ENCODE results near the gene STYK1.

STYK1 gene

DNA sequence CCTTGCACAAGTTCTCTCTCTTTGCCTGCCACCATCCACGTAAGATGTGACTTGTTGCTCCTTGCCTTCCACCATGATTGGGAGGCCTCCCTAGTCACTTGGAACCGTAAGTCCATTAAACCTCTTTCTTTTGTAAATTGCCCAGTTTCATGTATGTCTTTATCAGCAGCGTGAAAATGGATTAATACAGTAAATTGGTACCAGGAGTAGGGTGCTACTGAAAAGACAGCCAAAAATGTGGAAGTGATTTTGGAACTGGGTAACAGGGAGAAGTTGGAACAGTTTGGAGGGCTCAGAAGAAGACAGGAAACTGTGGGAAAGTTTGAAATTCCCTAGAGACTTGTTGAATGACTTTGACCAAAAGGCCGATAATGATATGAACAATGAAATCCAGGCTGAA lies 27.9 kb downstream of the STYK1 start:
- no peak overlapping the region for H3K27ac ChIP-seq

DNA sequence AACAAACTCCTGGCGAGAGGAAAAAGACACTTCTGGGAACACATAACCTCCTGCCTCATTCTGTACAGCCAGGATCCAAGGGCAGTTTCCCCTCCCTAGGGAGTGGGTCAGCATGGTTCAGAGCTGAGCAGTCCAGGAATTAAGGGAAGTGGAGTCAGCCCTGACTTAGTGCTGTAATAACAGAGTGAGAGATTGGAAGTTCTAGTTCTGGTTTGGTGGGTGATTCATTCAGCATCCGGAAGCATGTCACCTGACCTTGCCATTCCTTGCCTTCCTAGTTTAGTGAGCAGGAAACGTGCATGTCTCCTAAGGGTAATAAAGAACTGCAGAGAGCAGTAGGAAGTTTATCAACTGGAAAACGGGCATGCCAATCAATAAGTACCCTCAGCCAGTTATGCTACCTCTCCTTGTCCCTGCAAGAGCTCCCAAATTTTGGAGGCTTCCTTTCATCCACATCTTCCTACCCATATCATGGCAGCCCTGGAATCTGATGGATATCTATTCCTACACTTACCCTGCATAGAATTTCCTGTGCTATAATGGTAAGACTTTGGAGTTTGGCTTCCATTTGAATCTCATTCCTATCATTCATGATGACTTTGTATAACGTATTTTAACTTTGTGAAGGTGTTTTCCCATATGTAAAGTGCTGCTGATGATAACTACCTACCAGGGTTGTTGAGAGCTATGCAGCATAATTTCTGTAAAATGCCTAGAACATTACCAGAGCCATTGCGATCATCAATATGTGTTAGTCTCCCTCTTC lies 31.9 kb downstream of the STYK1 start:
- Histone ChIP-seq H3K27me3 (ENCODE audit: control insufficient read depth, insufficient read depth, low read length) (no peaks in the 10 kb centered on the region), H3K4me1 (no peaks in the 10 kb centered on the region), H3K9ac (no peak overlapping the region), H3K79me2 (no peaks in the 10 kb centered on the region), H3K27ac (no peak overlapping the region), H3K4me3 (ENCODE audit: low read depth, low read length) (no peak overlapping the region), H3K36me3 (ENCODE audit: control insufficient read depth, insufficient read depth, low read length) (no peaks in the 10 kb centered on the region), H3K4me2 (ENCODE audit: low read length) (no peak overlapping the region), H2AFZ (no peak overlapping the region), H3K9me3 (ENCODE audit: control insufficient read depth, low read length) (peaks cover 2% of the 10 kb centered on the region)
- TF ChIP-seq, protein P1, sequence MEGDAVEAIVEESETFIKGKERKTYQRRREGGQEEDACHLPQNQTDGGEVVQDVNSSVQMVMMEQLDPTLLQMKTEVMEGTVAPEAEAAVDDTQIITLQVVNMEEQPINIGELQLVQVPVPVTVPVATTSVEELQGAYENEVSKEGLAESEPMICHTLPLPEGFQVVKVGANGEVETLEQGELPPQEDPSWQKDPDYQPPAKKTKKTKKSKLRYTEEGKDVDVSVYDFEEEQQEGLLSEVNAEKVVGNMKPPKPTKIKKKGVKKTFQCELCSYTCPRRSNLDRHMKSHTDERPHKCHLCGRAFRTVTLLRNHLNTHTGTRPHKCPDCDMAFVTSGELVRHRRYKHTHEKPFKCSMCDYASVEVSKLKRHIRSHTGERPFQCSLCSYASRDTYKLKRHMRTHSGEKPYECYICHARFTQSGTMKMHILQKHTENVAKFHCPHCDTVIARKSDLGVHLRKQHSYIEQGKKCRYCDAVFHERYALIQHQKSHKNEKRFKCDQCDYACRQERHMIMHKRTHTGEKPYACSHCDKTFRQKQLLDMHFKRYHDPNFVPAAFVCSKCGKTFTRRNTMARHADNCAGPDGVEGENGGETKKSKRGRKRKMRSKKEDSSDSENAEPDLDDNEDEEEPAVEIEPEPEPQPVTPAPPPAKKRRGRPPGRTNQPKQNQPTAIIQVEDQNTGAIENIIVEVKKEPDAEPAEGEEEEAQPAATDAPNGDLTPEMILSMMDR (IDR thresholded peaks at IDR 0.05): no peak

More for the DNA sequence above, 27.9 kb downstream of the STYK1 start:
- Histone ChIP-seq H2AFZ (no peak overlapping the region), H3K9ac (no peak overlapping the region), H3K79me2 (no peaks in the 10 kb centered on the region), H3K4me2 (ENCODE audit: low read length) (no peak overlapping the region), H3K36me3 (ENCODE audit: control insufficient read depth, insufficient read depth, low read length) (no peaks in the 10 kb centered on the region), H3K9me3 (ENCODE audit: control insufficient read depth, low read length) (peaks cover 2% of the 10 kb centered on the region), H3K27me3 (ENCODE audit: control insufficient read depth, insufficient read depth, low read length) (no peaks in the 10 kb centered on the region), H3K4me1 (no peaks in the 10 kb centered on the region), H3K4me3 (ENCODE audit: low read depth, low read length) (no peak overlapping the region)
- TF ChIP-seq, protein P1 (IDR thresholded peaks at IDR 0.05): no peak

DNA sequence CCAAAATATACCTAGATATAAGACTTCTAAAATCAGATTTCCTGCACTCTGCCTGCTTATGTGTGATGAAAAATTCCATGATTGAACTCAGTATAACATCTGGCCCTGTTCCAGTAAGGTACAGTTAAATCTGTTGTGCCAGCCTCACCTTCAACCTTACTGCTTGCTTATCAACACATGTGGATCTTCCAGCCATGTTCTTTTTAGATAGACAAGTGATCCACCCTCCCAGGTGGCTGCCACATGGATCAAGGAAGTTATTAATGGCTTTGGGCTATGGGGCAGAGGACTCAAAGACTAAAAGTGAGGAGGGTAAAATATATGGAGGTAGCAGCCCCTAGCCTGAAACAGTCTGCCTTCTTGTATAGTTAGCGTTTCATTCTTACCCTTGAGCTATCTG lies 35.1 kb downstream of the STYK1 start:
- no peak overlapping the region for H3K4me2 ChIP-seq (ENCODE audit: low read length)
- no peak overlapping the region for H3K4me3 ChIP-seq (ENCODE audit: low read depth, low read length)
- no peaks in the 10 kb centered on the region for H3K79me2 ChIP-seq
- H3K36me3 ChIP-seq (ENCODE audit: control insufficient read depth, insufficient read depth, low read length): no peaks in the 10 kb centered on the region
- no peaks in the 10 kb centered on the region for H3K27me3 ChIP-seq (ENCODE audit: control insufficient read depth, insufficient read depth, low read length)
- TF ChIP-seq, protein P1 (IDR thresholded peaks at IDR 0.05): no peak
- H3K4me1 ChIP-seq: no peaks in the 10 kb centered on the region
- H3K9ac ChIP-seq: no peak overlapping the region
- no peak overlapping the region for H3K27ac ChIP-seq
- no peak overlapping the region for H2AFZ ChIP-seq
- H3K9me3 ChIP-seq (ENCODE audit: control insufficient read depth, low read length): no peaks in the 10 kb centered on the region

DNA sequence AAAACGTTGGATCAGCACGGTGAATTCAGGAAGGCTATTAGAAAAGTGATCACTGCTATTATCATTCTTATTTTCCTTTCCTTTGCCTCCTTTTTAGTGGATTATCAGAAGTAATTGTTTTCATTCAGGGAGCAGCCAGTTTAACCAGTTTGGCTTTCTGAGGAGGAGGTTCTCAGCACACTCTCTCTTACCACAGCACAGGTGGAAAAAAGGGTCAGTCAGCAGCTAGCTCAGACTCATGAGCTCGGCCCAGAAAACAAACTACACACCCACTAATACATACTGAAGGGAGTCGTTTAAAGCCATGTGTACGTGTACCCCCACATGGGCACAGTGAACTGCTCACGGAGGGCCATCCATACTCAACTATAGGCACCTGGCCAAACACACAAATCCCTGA lies 37.2 kb downstream of the STYK1 start:
- Histone ChIP-seq H3K9me3 (ENCODE audit: control insufficient read depth, low read length) (no peaks in the 10 kb centered on the region), H3K9ac (no peak overlapping the region), H3K4me2 (ENCODE audit: low read length) (no peak overlapping the region), H3K79me2 (no peaks in the 10 kb centered on the region), H3K4me1 (no peaks in the 10 kb centered on the region), H3K36me3 (ENCODE audit: control insufficient read depth, insufficient read depth, low read length) (no peaks in the 10 kb centered on the region), H2AFZ (no peak overlapping the region), H3K4me3 (ENCODE audit: low read depth, low read length) (no peak overlapping the region), H3K27ac (no peak overlapping the region), H3K27me3 (ENCODE audit: control insufficient read depth, insufficient read depth, low read length) (no peaks in the 10 kb centered on the region)
- TF ChIP-seq, protein P1 (IDR thresholded peaks at IDR 0.05): no peak

DNA sequence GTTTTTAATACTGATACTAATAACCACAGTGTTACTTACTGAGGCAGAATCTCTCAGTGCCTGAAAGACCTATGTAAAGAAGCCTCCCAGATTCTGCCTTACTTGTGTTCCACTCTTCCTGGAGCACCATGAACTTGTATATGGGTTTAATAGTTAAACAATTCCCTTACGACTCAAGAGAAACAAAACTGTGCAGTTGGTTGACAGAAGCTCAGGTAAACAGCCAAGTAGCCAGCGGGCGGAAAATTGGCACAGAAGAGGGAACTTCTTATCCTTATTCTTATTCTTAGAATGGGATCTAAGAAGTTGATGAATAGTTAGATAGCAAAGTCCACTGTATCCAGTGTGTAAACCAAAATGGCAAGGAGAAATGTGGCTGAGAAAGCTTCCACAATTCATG lies 37.7 kb downstream of the STYK1 start:
- Histone ChIP-seq H3K4me3 (ENCODE audit: low read depth, low read length) (no peak overlapping the region), H3K9ac (no peak overlapping the region)

More for the DNA sequence above, 37.7 kb downstream of the STYK1 start:
- Histone ChIP-seq H3K9me3 (ENCODE audit: control insufficient read depth, low read length) (no peaks in the 10 kb centered on the region), H3K4me2 (ENCODE audit: low read length) (no peak overlapping the region), H3K4me1 (no peaks in the 10 kb centered on the region), H3K27ac (no peak overlapping the region), H2AFZ (no peak overlapping the region), H3K36me3 (ENCODE audit: control insufficient read depth, insufficient read depth, low read length) (no peaks in the 10 kb centered on the region), H3K27me3 (ENCODE audit: control insufficient read depth, insufficient read depth, low read length) (no peaks in the 10 kb centered on the region), H3K79me2 (no peaks in the 10 kb centered on the region)
- TF ChIP-seq, protein P1 (IDR thresholded peaks at IDR 0.05): no peak
